ENCODE data around the gene CAVIN2. TPM values are rescaled to one million over a fixed set of nuclear protein-coding genes. Genes with fewer than 3 reads are reported as not detected.

The CAVIN2 gene
- polyA plus RNA-seq, 2 of the 4 experiments (the other 2 are of a cell fraction), result 9.6 to 20.3 TPM

- TF ChIP-seq HMGXB4 (CRISPR knock-in tag; IDR thresholded peaks at IDR 0.05; ENCODE audit: borderline replicate concordance) (no peak), RNF2 (IDR thresholded peaks at IDR 0.05; ENCODE audit: borderline replicate concordance, low read depth) (no peak), FOSL2 (IDR thresholded peaks at IDR 0.05) (peak; percentile 80), FOSL2 (CRISPR knock-in tag; IDR thresholded peaks at IDR 0.05) (peak; percentile 99), SREBF2 (IDR thresholded peaks at IDR 0.05) (no peak), EHF (CRISPR knock-in tag; IDR thresholded peaks at IDR 0.05) (no peak), FOXS1 (CRISPR knock-in tag; IDR thresholded peaks at IDR 0.05) (no peak), SMC3 (IDR thresholded peaks at IDR 0.05) (peak; percentile 32; the same call in 2 of the 3 replicates), KDM1A (IDR thresholded peaks at IDR 0.05; ENCODE audit: low read depth) (no peak), EP300 (IDR thresholded peaks at IDR 0.05) (peak; percentile 66 to 87; a peak in 3 of 5 replicates), CHD4 (IDR thresholded peaks at IDR 0.05; ENCODE audit: borderline replicate concordance) (no peak), E2F6 (IDR thresholded peaks at IDR 0.05; ENCODE audit: borderline replicate concordance, low read depth) (peak; percentile 75; the same call in 1 of the 2 replicates), EHMT2 (IDR thresholded peaks at IDR 0.05; ENCODE audit: low read depth) (no peak), ZSCAN20 (CRISPR knock-in tag; IDR thresholded peaks at IDR 0.05) (peak; percentile 86), KDM5A (IDR thresholded peaks at IDR 0.05) (no peak), ESRRA (IDR thresholded peaks at IDR 0.05; ENCODE audit: borderline replicate concordance, low read length) (peak; percentile 91), REST (IDR thresholded peaks at IDR 0.05) (no peak), GATA3 (IDR thresholded peaks at IDR 0.05; ENCODE audit: borderline replicate concordance) (peak; percentile 88), HES2 (IDR thresholded peaks at IDR 0.05) (no peak), ELK1 (IDR thresholded peaks at IDR 0.05; ENCODE audit: low read depth, low read length) (no peak), CHD2 (IDR thresholded peaks at IDR 0.05; ENCODE audit: low read length, partially characterized antibody) (no peak)
Observed at GRCh38 chr2:191866675-191867506, 20.0 kb upstream of the CAVIN2 start (continued).
